ENCODE data around the gene KAT2A. TPM values are rescaled to one million over a fixed set of nuclear protein-coding genes. Genes with fewer than 3 reads are reported as not detected.

The KAT2A gene
- 13.4 and 14.2 TPM in 2 replicates for total RNA-seq

GRCh38 chr17:42120770-42121769 is at the start of gene KAT2A:
Gene KAT2A, minus strand, starts transcription at chr17:42121367. Its CDS starts 63 bp downstream, at chr17:42121304.

GRCh38 chr17:42122371-42123303 is 1.5 kb upstream of the KAT2A start, which contains the start of gene HSPB9:
Gene HSPB9, plus strand, starts transcription at chr17:42122804. Its CDS starts 47 bp downstream, at chr17:42122851.

GRCh38 chr17:42112552-42113176 is 8.5 kb downstream of the KAT2A start, which contains the start of gene DHX58:
Gene DHX58, minus strand, starts transcription at chr17:42112714. Its CDS starts 822 bp downstream, at chr17:42111892.

GRCh38 chr17:42097691-42098631 is 23.2 kb downstream of the KAT2A start, which contains the start of gene ZNF385C:
Gene ZNF385C, minus strand, starts transcription at chr17:42098473. Its CDS starts 35,417 bp downstream, at chr17:42063056.

Other genes with a start within 250 kb of the KAT2A start
- 185 and 187 TPM in 2 replicates for gene ACLY, start 202.4 kb downstream of the KAT2A start, total RNA-seq
- gene ODAD4, start 190.8 kb downstream of the KAT2A start, total RNA-seq: 0.06 and 0.20 TPM in 2 replicates
- 63.9 and 70.5 TPM in 2 replicates for gene CNP, start 154.6 kb downstream of the KAT2A start, total RNA-seq
- gene DNAJC7, start 103.9 kb downstream of the KAT2A start, total RNA-seq: 57.4 and 58.8 TPM in 2 replicates
- 38.6 and 40.2 TPM in 2 replicates for gene NKIRAS2, start 101.3 kb downstream of the KAT2A start, total RNA-seq
- 0.19 TPM in 1 of 2 replicates, not detected in the other for gene C17orf113, start 70.8 kb downstream of the KAT2A start, total RNA-seq
- gene ZNF385C, start 22.9 kb downstream of the KAT2A start, total RNA-seq: not detected in 2 replicates
- gene DHX58, start 8.7 kb downstream of the KAT2A start, total RNA-seq: 10.2 and 11.9 TPM in 2 replicates
- gene HSPB9, start 1.4 kb upstream of the KAT2A start, total RNA-seq: not detected in 2 replicates
- gene RAB5C, start 33.6 kb upstream of the KAT2A start, total RNA-seq: 76.3 and 89.0 TPM in 2 replicates
- gene KCNH4, start 59.8 kb upstream of the KAT2A start, total RNA-seq: not detected in 2 replicates
- not detected in 2 replicates for gene HCRT, start 64.1 kb upstream of the KAT2A start, total RNA-seq
- gene GHDC, start 73.1 kb upstream of the KAT2A start, total RNA-seq: 23.5 and 24.0 TPM in 2 replicates
- gene STAT5B, start 155.0 kb upstream of the KAT2A start, total RNA-seq: 25.6 and 26.3 TPM in 2 replicates
- gene STAT5A, start 167.1 kb upstream of the KAT2A start, total RNA-seq: 44.9 and 58.9 TPM in 2 replicates

Measured in cardiac ventricle fibroblast (primary cell).